Lower leg skin (tissue), 4 donors: ENCODE data around the gene CALML6. TPM values are rescaled to one million over a fixed set of nuclear protein-coding genes. Genes with fewer than 3 reads are reported as not detected.

Source experiments
- DNase-seq, 2 donors: peaks; one replicate each; pipeline ENCODE4 v3.0.0-alpha.2; 2019; ENCODE audit warnings: low spot score in 2 of 2
- H3K4me3 ChIP-seq: fragments of 200-600 bp; sonication (generic); 2 replicates; pipeline ENCODE4 v1.5.1; 2017; ENCODE audit warnings: mild to moderate bottlenecking, low read depth; ENCODE audit not compliant: poor library complexity, severe bottlenecking
- POLR2A ChIP-seq, 2 donors: fragments of 450-650 bp; IDR thresholded peaks; one replicate each; pipeline ENCODE4 v1.6.1; 2016 to 2017; ENCODE audit warnings: antibody characterized with exemption in 2 of 2, mild to moderate bottlenecking in 1 of 2, moderate library complexity in 1 of 2
- WGBS, 2 donors: methylation state at CpG; one replicate each; pipeline ENCODE4 v1.1.5; 2018; 5-methylcytosine and 5-hydroxymethylcytosine counted together
- intact Hi-C: fragments of 100-400 bp; cut with DNase I; formaldehyde crosslinking; loops from one replicate; pipeline ENCODE4 v1.15.0; 2023; ENCODE audit warnings: low total_unique reads
- total RNA-seq, 4 donors: library from RNA; depleted of rRNA; stranded (reverse); fragments of >200 nt; gene quantifications; one replicate each; pipeline ENCODE4 v1.1.0, GENCODE V29; 2016
- TF ChIP-seq, protein P1 (sequence below), 3 donors: fragments of 450-650 bp; IDR thresholded peaks; one replicate each; pipeline ENCODE4 v1.5.1; 2016; ENCODE audit warnings: antibody characterized with exemption in 3 of 3, mild to moderate bottlenecking in 3 of 3, moderate library complexity in 2 of 3

Gene CALML6
- total RNA-seq, 4 donors from 2014 or later = 0.13 to 0.89 (median 0.65) TPM

DNA sequence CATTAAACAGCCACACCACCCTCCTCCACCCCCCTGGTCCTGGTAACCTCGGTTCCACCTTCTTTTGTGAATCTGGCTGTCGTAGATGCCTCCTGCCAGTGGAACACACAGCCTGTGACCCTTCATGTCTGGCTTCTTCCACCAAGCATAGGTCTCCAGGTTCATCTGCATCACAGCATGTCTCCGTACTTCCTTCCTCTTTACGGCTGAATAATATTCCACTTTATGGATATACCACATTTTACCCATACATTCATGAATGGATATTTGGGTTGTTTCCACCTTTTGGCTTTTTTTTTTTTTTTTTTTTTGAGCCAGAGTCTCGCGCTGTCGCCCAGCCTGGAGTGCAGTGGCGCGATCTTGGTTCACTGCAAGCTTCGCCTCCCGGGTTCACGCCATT is 11.8 kb upstream of the CALML6 start:
- DNase-seq = no peak
- no peak for TF ChIP-seq POLR2A (IDR thresholded peaks at IDR 0.05)
- TF ChIP-seq, protein P1, sequence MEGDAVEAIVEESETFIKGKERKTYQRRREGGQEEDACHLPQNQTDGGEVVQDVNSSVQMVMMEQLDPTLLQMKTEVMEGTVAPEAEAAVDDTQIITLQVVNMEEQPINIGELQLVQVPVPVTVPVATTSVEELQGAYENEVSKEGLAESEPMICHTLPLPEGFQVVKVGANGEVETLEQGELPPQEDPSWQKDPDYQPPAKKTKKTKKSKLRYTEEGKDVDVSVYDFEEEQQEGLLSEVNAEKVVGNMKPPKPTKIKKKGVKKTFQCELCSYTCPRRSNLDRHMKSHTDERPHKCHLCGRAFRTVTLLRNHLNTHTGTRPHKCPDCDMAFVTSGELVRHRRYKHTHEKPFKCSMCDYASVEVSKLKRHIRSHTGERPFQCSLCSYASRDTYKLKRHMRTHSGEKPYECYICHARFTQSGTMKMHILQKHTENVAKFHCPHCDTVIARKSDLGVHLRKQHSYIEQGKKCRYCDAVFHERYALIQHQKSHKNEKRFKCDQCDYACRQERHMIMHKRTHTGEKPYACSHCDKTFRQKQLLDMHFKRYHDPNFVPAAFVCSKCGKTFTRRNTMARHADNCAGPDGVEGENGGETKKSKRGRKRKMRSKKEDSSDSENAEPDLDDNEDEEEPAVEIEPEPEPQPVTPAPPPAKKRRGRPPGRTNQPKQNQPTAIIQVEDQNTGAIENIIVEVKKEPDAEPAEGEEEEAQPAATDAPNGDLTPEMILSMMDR (IDR thresholded peaks at IDR 0.05) = no peak
- H3K4me3 ChIP-seq = no peak overlapping the region
- intact Hi-C loops = loop anchor here (10.0 kb wide), 1 partner anchor 148 kb away; no protein-coding TSS in a partner anchor
- 98% methylated on average over 12 of the region's 12 CpGs for WGBS, 2 donors

DNA sequence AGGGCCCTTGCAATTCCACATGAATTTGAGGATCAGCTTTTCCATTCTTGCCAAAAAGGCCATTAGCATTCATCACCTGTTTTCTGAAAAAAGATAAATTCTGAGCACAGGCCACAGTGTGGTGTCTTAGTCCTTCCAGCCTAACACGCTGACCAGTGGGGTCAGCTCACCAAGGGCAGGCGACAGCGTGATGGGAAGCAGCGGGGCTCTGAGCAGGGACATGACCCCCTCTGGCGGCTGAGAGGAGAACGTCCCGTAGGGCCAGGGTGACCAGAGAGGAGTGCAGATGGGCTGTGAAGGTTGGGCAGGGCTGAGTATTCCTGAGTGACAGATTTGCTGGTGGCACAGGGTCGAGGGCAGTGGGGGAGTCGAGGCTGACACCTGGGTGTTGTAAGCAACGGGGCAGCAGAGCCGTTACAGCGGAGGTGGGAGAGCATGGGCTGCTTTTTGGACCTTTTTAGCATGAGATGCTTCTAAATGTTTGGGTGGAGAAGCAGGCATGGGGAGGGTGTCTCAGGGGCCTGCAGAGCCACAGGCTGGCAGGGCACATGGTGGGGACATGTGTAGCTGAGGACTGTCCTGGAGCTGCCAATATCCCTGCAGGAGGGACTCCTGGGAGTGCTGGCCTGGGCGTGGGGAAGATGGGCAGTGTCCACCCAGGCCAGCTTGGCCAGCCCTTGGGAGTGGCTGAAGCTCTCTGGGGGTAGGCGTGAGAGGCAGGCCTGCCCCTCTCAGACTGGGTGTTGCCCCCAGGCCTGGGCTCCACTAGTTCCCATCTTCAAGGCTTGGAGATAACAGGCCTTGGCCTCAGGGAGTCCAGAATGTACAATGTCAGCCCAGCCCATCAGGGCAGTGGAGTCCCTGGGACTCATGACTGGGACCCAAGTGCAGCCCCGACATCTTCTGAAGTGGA is 8.6 kb upstream of the CALML6 start:
- intact Hi-C loops = loop anchor here (10.0 kb wide), 1 partner anchor 152 kb away; no protein-coding TSS in a partner anchor
- peak; percentile 81 to 96 for DNase-seq
- no peak for TF ChIP-seq POLR2A (IDR thresholded peaks at IDR 0.05)
- TF ChIP-seq, protein P1 (IDR thresholded peaks at IDR 0.05) = peak in 1 of 3 donors; percentile 56
- 26 to 29% methylated on average over 14 to 15 of the region's 15 CpGs for WGBS, 2 donors
- H3K4me3 ChIP-seq = no peak overlapping the region

DNA sequence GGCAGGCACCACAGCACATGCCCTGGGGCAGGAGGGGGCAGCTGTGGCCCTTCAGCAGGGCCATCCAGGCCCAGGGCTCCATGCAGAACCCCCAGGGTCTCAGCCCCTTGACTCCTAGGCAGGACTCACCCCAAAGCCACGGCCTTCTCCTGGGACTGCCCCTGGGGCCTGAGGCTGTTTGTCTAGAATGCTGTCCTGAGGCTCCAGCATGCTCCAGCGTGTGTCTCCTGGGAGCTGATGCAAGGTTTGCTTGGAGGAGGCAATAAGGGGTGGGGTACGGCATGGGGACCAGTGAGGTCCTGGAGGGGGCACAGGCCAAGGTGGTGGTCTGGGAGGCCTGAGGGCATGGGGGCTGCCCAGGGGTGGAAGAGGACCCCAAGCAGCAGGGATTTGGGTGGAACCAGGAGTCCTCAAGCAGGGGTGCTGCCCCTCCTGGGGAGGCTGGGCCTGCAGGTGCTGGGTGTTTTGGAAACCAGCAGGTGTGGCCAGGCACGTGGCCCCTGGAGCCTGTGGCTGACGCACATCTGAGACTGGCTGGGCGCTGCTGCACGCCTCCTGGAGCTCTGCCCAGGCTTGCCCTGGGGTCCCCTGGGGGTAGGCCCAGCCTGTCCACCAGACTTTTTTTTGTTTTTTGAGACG is 7.8 kb upstream of the CALML6 start:
- intact Hi-C loops = loop anchor here (10.0 kb wide), 1 partner anchor 152 kb away; no protein-coding TSS in a partner anchor
- WGBS, 2 donors = 17 to 45% methylated on average over 6 to 8 of the region's 8 CpGs
- no peak overlapping the region for H3K4me3 ChIP-seq
- DNase-seq = peak in 1 of 2 donors; percentile 87
- TF ChIP-seq, protein P1 (IDR thresholded peaks at IDR 0.05) = no peak
- no peak for TF ChIP-seq POLR2A (IDR thresholded peaks at IDR 0.05)

DNA sequence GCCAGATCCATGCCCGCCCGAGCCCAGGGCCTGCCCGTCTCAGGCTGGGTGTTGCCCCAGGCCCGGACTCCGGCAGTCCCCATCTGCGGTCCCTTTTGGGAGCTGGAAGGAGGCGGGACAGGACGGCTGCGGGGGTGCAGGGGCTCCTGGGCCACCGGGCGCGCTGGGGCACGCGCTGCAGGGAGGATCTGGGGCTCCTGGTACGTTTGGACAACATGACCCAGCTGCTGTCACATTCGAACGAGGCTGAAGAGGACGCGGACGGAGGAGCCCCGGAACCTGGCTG is 6.6 kb upstream of the CALML6 start:
- WGBS, 2 donors = 0 to 4% methylated on average over 3 to 15 of the region's 21 CpGs
- peak in 1 of 2 donors; percentile 91 for DNase-seq

DNA sequence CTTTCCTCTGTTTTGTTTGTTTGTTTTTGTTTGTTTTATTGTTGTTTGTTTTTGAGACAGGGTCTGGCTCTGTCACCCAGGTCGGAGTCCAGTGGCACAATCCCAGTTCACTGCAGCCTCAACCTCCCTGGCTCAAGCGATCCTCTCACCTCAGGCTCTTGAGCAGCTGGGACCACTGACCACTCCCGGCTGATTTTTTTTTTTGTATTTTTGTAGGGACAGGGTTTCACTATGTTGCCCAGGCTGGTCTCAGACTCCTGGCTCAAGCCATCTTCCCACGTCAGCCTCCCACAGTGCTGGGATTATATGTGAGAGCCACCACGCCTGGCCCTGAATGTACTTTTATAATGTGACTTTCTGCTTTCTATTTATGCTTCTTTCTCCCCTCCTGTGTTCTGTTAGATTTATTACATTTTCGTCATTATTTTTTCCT is 5.0 kb upstream of the CALML6 start:
- no peak for TF ChIP-seq POLR2A (IDR thresholded peaks at IDR 0.05)
- TF ChIP-seq, protein P1 (IDR thresholded peaks at IDR 0.05) = no peak
- DNase-seq = no peak
- H3K4me3 ChIP-seq = no peak overlapping the region
- intact Hi-C loops = no loop called here
- 76 to 82% methylated on average over 6 of the region's 6 CpGs for WGBS, 2 donors

More for the DNA sequence above, 6.6 kb upstream of the CALML6 start:
- peak overlapping the region; percentile 35 for H3K4me3 ChIP-seq
- no peak for TF ChIP-seq POLR2A (IDR thresholded peaks at IDR 0.05)
- TF ChIP-seq, protein P1 (IDR thresholded peaks at IDR 0.05) = no peak
- intact Hi-C loops = loop anchor here (10.0 kb wide), 1 partner anchor 154 kb away; no protein-coding TSS in a partner anchor
